Upper lobe of left lung (tissue), 4 donors: ENCODE data around the gene LRP8.

Source experiments
- CTCF ChIP-seq, 6 experiments: fragments of 450-650 bp in 4 of 6; fragments of 200-600 bp in 2 of 6; sonication (generic) in 2 of 6; IDR thresholded peaks; one replicate each; pipeline ENCODE4 v1.5.1; 2016 to 2019; ENCODE audit warnings: antibody characterized with exemption in 6 of 6
- EP300 ChIP-seq, 4 donors: sonication (generic); formaldehyde crosslinking; IDR thresholded peaks; one replicate each; pipeline ENCODE4 v1.5.1; 2017; ENCODE audit warnings: antibody characterized with exemption in 4 of 4, control low read depth in 2 of 4
- POLR2A ChIP-seq, 4 donors: fragments of 450-650 bp; IDR thresholded peaks; one replicate each; pipeline ENCODE4 v1.5.1; 2016 to 2017; ENCODE audit warnings: antibody characterized with exemption in 4 of 4, mild to moderate bottlenecking in 2 of 4
- POLR2AphosphoS5 ChIP-seq, 2 donors: sonication (generic); formaldehyde crosslinking; IDR thresholded peaks; one replicate each; pipeline ENCODE4 v1.5.1; 2017; ENCODE audit warnings: antibody characterized with exemption in 2 of 2

GRCh38 chr1:53304527-53304926 is 23.3 kb downstream of the LRP8 start:
- no peak for TF ChIP-seq EP300 (IDR thresholded peaks at IDR 0.05)
- TF ChIP-seq CTCF (IDR thresholded peaks at IDR 0.05), result no peak
- no peak for TF ChIP-seq POLR2AphosphoS5 (IDR thresholded peaks at IDR 0.05)
- no peak for TF ChIP-seq POLR2A (IDR thresholded peaks at IDR 0.05)
